Measurements from ENCODE around the gene USP54. TPM values are rescaled to one million over a fixed set of nuclear protein-coding genes. Genes with fewer than 3 reads are reported as not detected.

Gene USP54
- total RNA-seq, 1 donor from 2014 or later, result 9.4 TPM

DNA sequence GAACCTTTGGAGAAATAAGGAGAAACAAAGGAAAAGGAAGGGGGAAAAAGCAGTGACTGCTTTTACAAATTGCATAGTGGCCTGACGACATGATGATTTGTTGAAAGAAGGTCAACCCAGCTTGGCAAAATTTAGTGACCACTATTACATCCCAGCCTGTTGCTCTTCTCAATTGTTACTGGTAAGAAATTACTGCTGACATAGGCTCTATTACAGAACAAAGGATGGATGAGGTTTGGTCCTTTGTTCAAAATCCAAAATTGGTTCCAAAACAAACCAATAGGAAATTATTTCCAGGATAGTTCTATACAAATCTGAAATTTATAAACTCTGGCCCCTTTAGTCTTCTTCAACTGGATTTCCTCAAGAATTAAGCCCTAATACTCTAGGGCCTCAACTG is 39.6 kb downstream of the USP54 start:
- H3K36me3 Mint-ChIP-seq (ENCODE audit: unreplicated experiment), result no peaks in the 10 kb centered on the region
- no peak overlapping the region for H3K27ac Mint-ChIP-seq (ENCODE audit: unreplicated experiment)
- no peak overlapping the region for H3K4me3 Mint-ChIP-seq (ENCODE audit: unreplicated experiment)
- TF ChIP-seq, protein P1, sequence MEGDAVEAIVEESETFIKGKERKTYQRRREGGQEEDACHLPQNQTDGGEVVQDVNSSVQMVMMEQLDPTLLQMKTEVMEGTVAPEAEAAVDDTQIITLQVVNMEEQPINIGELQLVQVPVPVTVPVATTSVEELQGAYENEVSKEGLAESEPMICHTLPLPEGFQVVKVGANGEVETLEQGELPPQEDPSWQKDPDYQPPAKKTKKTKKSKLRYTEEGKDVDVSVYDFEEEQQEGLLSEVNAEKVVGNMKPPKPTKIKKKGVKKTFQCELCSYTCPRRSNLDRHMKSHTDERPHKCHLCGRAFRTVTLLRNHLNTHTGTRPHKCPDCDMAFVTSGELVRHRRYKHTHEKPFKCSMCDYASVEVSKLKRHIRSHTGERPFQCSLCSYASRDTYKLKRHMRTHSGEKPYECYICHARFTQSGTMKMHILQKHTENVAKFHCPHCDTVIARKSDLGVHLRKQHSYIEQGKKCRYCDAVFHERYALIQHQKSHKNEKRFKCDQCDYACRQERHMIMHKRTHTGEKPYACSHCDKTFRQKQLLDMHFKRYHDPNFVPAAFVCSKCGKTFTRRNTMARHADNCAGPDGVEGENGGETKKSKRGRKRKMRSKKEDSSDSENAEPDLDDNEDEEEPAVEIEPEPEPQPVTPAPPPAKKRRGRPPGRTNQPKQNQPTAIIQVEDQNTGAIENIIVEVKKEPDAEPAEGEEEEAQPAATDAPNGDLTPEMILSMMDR (IDR thresholded peaks at IDR 0.05), result no peak
- H3K9me3 Mint-ChIP-seq (ENCODE audit: unreplicated experiment), result no peaks in the 10 kb centered on the region
- no peaks in the 10 kb centered on the region for H3K4me1 Mint-ChIP-seq (ENCODE audit: unreplicated experiment)
- no peak for DNase-seq (ENCODE audit: extremely low spot score, unreplicated experiment)
- H3K27me3 Mint-ChIP-seq (ENCODE audit: unreplicated experiment), result no peaks in the 10 kb centered on the region

DNA sequence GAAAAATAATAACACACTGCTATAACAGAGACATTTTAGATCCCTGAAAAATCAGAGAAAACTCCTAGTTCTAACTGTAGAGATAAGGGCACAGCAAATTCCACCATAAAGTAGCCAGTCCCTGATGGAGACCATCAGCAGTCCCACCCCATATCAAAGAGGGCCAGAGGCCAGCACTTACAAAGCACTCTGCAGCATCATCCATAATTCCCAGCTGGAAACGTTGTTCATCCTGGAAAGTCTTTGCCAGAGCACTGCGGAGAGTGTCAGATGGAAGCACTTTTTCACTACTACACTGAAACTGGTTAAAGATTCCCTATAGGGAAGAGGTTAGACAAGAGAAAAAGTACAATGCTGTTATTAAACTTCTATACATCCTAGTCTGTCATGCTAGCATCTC is 45.8 kb downstream of the USP54 start:
- H3K9me3 Mint-ChIP-seq (ENCODE audit: unreplicated experiment), result no peaks in the 10 kb centered on the region
- TF ChIP-seq, protein P1 (IDR thresholded peaks at IDR 0.05), result no peak
- DNase-seq (ENCODE audit: extremely low spot score, unreplicated experiment), result no peak
- H3K4me1 Mint-ChIP-seq (ENCODE audit: unreplicated experiment), result no peaks in the 10 kb centered on the region
- H3K4me3 Mint-ChIP-seq (ENCODE audit: unreplicated experiment), result no peak overlapping the region
- H3K36me3 Mint-ChIP-seq (ENCODE audit: unreplicated experiment), result peaks cover 2% of the 10 kb centered on the region
- H3K27me3 Mint-ChIP-seq (ENCODE audit: unreplicated experiment), result no peaks in the 10 kb centered on the region
- no peak overlapping the region for H3K27ac Mint-ChIP-seq (ENCODE audit: unreplicated experiment)

DNA sequence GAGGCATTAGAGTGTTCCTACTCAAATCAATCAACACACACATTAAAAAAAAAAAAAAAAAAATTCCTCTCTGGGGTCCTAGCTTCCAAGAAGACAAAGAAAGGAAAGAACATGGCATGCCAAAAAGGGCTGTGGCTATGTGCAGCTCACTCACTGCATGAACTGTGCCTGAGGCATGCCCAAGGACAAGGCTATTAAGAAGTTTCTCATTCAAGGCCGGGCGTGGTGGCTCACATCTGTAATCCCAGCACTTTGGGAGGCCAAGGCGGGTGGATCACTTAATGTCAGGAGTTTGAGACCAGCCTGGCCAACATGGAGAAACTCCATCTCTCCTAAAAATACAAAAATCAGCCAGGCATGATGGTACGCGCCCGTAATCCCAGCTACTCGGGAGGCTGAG is 53.4 kb downstream of the USP54 start:
- no peak for DNase-seq (ENCODE audit: extremely low spot score, unreplicated experiment)
- H3K27me3 Mint-ChIP-seq (ENCODE audit: unreplicated experiment), result no peaks in the 10 kb centered on the region
- H3K36me3 Mint-ChIP-seq (ENCODE audit: unreplicated experiment), result peaks cover 2% of the 10 kb centered on the region
- no peak overlapping the region for H3K27ac Mint-ChIP-seq (ENCODE audit: unreplicated experiment)
- TF ChIP-seq, protein P1 (IDR thresholded peaks at IDR 0.05), result no peak
- no peaks in the 10 kb centered on the region for H3K4me1 Mint-ChIP-seq (ENCODE audit: unreplicated experiment)
- no peaks in the 10 kb centered on the region for H3K9me3 Mint-ChIP-seq (ENCODE audit: unreplicated experiment)
- no peak overlapping the region for H3K4me3 Mint-ChIP-seq (ENCODE audit: unreplicated experiment)

DNA sequence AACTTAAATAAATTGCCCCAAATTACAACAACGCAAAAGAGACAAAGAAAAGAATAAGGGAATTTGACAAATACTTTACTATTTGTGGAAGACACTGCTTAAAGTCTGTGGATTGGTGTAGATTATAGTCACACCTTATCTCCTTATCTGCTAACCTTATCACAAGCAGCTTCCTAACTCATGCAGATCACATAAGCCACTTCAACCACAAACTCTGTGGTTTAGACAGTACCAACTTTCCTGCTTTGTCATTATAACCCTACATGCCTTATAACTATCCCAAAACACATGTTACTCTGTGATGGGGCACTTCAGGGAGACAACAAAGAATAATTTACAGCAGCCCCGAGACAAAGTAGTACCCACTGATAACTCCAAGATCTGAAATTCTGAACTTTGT is 53.9 kb downstream of the USP54 start:
- TF ChIP-seq, protein P1 (IDR thresholded peaks at IDR 0.05), result no peak
- no peak for DNase-seq (ENCODE audit: extremely low spot score, unreplicated experiment)
- H3K4me1 Mint-ChIP-seq (ENCODE audit: unreplicated experiment), result no peaks in the 10 kb centered on the region
- H3K27me3 Mint-ChIP-seq (ENCODE audit: unreplicated experiment), result no peaks in the 10 kb centered on the region
- no peaks in the 10 kb centered on the region for H3K9me3 Mint-ChIP-seq (ENCODE audit: unreplicated experiment)
- peaks cover 2% of the 10 kb centered on the region for H3K36me3 Mint-ChIP-seq (ENCODE audit: unreplicated experiment)
- H3K27ac Mint-ChIP-seq (ENCODE audit: unreplicated experiment), result no peak overlapping the region
- no peak overlapping the region for H3K4me3 Mint-ChIP-seq (ENCODE audit: unreplicated experiment)

DNA sequence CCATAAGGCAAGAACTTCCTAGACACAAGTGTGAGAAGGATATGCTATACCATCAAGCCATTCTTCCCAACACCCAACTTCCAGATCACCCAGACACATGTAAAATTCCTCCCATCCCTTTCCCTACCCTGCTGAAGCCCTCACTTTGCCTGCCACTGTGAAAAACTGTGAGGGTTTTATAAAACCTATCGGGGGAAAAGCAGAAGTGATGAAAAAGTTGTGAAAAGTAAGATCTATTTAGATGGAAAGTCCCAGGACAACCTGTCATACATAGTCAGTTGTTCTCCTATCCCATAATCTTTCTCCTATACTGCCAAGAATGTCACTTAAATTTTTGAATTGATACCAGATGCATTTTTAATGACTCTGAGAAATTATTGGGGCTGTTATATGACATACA is 56.3 kb downstream of the USP54 start:
- Mint-ChIP-seq H3K4me3 (ENCODE audit: unreplicated experiment) (no peak overlapping the region), H3K9me3 (ENCODE audit: unreplicated experiment) (no peaks in the 10 kb centered on the region), H3K27me3 (ENCODE audit: unreplicated experiment) (no peaks in the 10 kb centered on the region), H3K4me1 (ENCODE audit: unreplicated experiment) (no peaks in the 10 kb centered on the region), H3K27ac (ENCODE audit: unreplicated experiment) (no peak overlapping the region), H3K36me3 (ENCODE audit: unreplicated experiment) (no peaks in the 10 kb centered on the region)
- TF ChIP-seq, protein P1 (IDR thresholded peaks at IDR 0.05), result no peak
- no peak for DNase-seq (ENCODE audit: extremely low spot score, unreplicated experiment)

Data from osteocyte (in vitro differentiated cells).